HG02840 (cell line): ENCODE results near the gene TLE7.

Experiments used
- ATAC-seq: cut with Tn5 transposase; IDR thresholded peaks from one replicate; pipeline ENCODE4 v1.9.1; 2021; ENCODE audit warnings: mild to moderate bottlenecking, moderate library complexity, moderate number of reproducible peaks; ENCODE audit not compliant: unreplicated experiment, low FRiP score

TLE7 gene

DNA sequence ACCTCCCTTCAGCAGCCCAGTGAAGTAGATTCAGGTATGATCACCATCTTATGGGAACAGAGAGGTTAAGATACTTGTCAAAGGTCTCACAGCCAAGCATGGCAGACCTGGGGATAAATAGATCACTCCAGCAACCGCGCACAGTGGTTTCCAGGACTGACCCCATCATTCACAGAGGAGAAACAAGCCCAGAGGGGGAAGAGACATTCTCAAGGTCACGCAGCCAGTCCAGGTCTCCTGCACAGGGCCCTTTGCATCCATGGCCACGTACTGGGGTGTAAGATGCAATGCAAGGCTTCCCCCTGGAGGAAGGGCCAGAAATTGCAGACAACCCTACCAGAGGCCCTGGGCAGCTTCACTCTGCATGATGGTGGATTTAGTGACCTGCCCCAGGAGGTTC, 19.9 kb downstream of the TLE7 start:
- ATAC-seq: no peak

- no peak for ATAC-seq
Measured at GRCh38 chr16:71414038-71414437, 27.8 kb downstream of the TLE7 start.

DNA sequence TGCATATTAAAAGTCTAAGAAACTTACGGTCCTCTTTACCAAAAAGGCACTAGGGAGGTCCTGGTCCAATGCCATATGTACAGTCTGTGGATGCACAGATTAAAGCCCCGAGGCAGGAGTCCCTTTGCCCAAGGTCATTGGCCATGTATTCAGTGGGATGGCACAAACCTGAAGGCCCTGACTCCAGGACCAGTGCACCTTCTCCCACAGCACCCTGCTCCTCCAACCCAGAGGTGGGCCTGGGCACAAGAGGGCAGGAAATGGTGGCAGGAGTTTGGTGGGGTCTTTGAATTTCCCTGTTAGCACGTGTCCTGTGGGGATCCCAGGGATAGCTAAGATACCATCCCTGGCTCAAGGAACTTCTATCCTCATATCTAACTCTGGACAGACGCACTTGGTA, 28.5 kb downstream of the TLE7 start:
- no peak for ATAC-seq

- ATAC-seq: no peak
Measured at GRCh38 chr16:71412270-71413160, 29.3 kb downstream of the TLE7 start.

DNA sequence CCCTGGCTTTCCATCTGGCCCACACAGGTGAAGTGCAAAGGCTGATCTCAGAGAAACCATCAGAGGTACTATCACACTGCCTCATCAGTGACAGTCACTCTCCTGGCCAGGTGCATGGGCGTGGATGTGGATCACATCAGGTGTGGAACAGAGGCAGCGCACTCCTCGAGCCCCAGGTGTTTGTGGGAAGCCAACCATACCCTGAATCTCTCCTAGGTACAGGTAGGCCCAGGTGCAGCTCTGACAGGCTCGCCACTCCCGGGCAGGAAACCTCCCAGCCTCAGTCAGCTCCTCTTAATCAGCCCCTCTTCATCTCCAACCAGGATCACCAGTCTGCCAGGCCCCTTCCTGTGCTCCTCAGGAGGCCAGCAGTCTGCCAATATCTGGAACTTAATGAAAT, 31.7 kb downstream of the TLE7 start:
- ATAC-seq: no peak

- ATAC-seq: no peak
Measured at GRCh38 chr16:71409011-71409775, 32.7 kb downstream of the TLE7 start.

- no peak for ATAC-seq
Measured at GRCh38 chr16:71408536-71408935, 33.3 kb downstream of the TLE7 start.

DNA sequence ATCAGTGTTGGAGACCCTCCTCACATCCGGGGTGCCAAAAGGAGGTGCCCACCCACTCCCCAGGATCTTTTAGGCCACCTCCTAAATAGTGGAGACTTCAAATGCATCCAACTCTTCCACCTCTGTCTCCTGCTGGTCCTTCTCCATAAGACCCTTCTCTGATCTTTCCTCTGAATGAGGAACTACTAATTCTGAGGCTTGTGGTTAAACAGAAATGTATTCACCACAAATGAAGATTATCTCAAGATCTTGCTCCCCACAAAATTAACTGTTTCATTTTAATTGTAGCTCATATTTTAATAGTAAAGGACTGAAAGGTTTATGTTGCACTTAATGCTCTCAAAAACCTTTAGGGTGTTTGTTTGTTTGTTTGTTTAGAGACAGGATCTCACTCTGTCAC, 34.1 kb downstream of the TLE7 start:
- ATAC-seq: no peak

- no peak for ATAC-seq
Measured at GRCh38 chr16:71406724-71407123, 35.1 kb downstream of the TLE7 start.

DNA sequence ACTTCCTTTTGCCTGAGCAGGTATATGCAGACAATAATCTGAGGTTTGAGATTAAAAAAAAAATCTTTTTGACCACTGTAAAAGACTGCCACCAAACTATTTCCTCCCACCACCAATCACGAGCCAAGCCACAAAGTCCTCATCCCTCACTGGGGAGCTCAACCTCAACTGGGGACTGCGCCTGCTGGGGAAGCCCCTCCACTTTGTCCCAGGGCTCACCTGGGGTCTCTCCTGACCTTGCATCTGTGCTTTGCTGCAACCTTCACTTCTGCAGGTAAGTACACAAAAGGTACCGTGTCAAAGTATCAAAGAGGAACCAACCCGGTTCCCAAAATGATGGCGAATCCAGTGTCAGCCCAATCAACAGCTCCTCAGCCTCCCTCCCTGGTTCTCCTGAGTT, 35.5 kb downstream of the TLE7 start:
- ATAC-seq: no peak

DNA sequence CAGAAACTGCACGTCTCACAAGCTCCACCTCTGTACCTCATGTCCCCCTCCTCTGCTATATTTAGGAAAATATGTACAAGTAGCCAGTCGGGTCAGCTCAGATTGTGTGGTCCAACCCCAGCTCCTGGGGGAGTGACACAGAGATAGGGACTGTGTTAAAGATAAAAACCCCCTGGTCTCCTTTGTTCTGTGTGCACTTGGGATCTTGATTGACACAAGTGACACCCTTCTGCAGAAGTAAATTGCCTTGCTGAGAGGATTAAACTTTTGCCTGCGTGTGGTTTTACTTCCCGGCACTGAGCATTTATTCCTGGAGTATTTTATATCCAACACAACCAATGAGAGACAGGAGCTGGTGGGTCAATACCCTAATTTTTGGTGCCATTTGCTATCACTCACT, 37.5 kb downstream of the TLE7 start:
- ATAC-seq: no peak

GRCh38 chr16:71402674-71403073, 39.2 kb downstream of the TLE7 start:
- ATAC-seq: no peak

DNA sequence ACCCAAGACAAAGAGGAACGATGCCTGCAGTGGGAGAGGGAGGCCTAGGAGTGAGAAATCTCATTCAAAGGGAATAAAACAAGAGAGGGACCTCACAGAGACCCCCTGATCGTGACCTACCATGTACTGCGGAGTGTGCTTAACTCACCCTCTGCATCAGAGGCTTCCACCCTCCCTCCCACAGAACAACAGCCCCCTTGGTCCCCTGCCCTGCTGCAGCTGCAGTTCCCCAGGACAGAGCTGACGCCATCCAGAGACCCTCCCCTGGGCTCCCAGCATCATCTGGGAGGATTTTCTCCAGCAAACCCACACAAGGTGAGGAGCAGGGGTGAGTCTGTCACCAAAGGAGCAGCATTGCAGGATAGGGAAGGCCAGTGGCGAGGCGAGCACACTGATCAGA, 39.8 kb downstream of the TLE7 start:
- ATAC-seq: no peak

GRCh38 chr16:71399801-71400563, 41.9 kb downstream of the TLE7 start:
- ATAC-seq: no peak

DNA sequence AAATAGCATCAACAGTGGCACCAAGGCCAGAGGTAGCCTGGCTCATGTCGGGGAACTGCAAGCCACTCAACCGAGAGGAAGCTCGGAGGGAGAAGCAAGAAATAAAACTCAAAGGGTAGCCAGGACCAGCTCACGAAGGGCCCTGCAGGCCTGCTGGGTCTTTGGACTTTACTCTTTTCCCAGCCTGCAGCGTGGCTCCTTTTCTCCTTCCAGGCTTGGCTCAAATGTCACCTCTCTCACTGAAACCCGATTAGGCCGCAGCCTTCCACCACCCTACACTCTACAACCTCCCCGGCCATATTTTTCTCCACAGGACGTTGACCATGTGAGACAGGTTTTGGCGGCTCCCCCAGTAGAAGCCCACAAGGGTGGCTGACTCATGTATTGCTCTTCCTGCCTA, 45.3 kb downstream of the TLE7 start:
- ATAC-seq: no peak

DNA sequence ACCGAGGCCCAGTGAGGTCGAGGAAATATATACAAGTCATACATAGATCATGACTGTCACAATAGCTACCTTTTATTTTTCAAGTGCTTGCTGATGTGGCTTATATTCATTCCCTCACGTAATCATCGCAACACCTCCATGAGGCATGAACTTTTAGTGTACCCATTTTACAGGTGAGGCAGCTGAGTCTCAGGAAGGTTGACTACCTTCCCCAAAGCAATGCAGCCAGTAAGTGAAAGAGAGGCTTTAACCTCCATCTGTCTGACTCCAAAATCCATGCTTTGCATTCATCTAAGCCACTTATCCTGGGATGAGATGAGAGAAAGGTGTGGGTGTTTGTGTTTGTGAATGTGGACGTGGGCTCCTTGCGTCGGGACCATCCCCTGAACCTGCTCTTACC, 52.5 kb downstream of the TLE7 start:
- no peak for ATAC-seq

GRCh38 chr16:71387045-71387871, 54.6 kb downstream of the TLE7 start:
- ATAC-seq: no peak

DNA sequence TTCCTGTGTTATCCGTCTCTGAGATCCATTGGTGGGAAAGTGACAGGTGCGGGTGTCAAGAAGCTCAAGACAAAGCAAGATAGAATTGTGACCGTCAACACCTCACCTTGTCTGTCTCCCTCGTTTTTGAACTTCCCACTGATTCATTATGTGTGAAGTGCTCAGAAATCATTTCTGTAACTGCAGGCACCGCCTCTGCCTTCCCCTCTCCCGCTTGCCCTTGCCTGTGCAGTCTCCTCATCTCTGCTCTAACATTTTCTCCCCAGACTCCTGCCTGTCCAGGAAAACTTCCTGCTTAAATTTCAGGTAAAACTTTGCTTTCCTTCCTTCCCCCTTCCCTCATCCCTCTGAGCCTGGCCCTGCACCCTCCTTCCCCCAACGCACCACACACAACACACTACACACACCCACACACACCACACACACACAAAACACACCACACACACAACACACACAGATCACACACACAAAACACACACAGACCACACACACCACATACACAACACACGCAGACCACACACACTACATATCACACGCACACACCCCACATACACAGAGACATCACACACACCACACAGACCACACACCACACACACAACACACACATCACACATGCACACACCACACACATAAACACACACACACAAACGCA, 57.7 kb downstream of the TLE7 start:
- no peak for ATAC-seq

DNA sequence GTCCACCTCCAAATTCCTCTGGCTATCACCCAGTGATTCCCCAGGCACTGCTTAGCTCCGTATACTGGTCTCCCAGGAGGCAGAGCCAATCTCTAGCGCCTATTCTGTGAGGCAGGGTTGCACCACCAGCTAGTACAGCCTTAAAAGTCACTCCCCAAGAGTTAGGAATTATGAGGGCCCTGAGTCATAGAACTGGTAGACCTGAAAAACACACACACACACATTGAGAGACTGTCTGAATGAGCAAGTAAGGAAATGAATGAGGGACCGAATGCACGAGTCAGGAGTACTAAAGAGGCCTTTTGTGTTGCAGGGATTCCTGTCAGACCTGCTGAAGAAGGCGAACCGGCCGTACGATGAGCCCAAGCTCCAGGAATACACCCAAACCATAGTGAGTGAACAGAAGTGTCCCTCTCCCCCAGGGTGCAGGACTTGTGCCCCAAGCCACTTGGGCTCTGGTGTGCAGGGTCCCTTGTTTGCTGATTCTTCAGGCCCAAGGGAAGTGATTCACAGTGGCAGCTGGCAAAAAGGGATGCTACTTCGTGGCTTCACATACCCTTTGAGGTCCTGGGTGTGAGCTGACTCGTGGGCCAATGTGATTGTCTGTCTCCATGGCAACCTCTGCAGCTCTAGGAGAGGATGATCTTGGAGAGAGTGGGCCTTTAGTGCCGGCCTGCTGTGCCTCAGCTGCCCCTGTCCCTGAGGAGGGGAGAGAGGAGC, 58.6 kb downstream of the TLE7 start:
- no peak for ATAC-seq
